IMR-90 (cell line): ENCODE results near the gene ASRGL1. TPM values are rescaled to one million over a fixed set of nuclear protein-coding genes. Genes with fewer than 3 reads are reported as not detected.

ENCODE experiments used
- ATAC-seq: fragments of 200-7000 bp; cut with Tn5 transposase; 2 replicates; pipeline ENCODE4 v1.9.1; 2020; ENCODE audit warnings: low read depth, mild to moderate bottlenecking, moderate library complexity
- BruUV-seq: library from RNA; stranded (reverse); fragments of 400-500 nt; replicated peaks from 2 replicates; lab custom pipeline; 2021; lab: Mats Ljungman, UMichigan
- CTCF ChIA-PET: fragments of 300-600 bp; formaldehyde crosslinking; extraction: SDS; loops from one replicate; lab custom pipeline; 2021; ENCODE audit warnings: antibody characterized with exemption; lab: Yijun Ruan, JAX
- POLR2A ChIA-PET: fragments of 300-600 bp; sonication (Branson Sonifier 250); formaldehyde crosslinking; loops from one replicate; lab custom pipeline; 2022; ENCODE audit warnings: antibody characterized with exemption; ENCODE audit not compliant: unreplicated experiment; lab: Charles Lee
- DNase-seq: peaks from one replicate; pipeline ENCODE4 v3.0.0; 2013
- H2AFZ ChIP-seq: replicated peaks from 2 replicates; pipeline ENCODE3; 2013; ENCODE audit warnings: low read length, mild to moderate bottlenecking; ENCODE audit not compliant: poor library complexity
- H2AK5ac ChIP-seq: 2 replicates; pipeline ENCODE4 v1.6.1; 2013; ENCODE audit warnings: low read depth, low read length, inconsistent platforms
- H2AK9ac ChIP-seq: replicated peaks from 2 replicates; pipeline ENCODE3; 2013; ENCODE audit warnings: mild to moderate bottlenecking, low read depth, low read length, moderate library complexity; ENCODE audit not compliant: poor library complexity
- H2BK120ac ChIP-seq: 2 replicates; pipeline ENCODE4 v1.6.1; 2013; ENCODE audit warnings: low read depth, low read length, inconsistent platforms
- H2BK15ac ChIP-seq: 3 replicates; pipeline ENCODE4 v1.6.1; 2013; ENCODE audit warnings: low read depth, low read length, inconsistent platforms
- H2BK20ac ChIP-seq: 2 replicates; pipeline ENCODE4 v1.6.1; 2013; ENCODE audit warnings: low read depth, mild to moderate bottlenecking, inconsistent platforms, low read length, moderate library complexity
- H2BK5ac ChIP-seq: 2 replicates; pipeline ENCODE4 v1.6.1; 2013; ENCODE audit warnings: mild to moderate bottlenecking, low read depth, low read length, inconsistent platforms; ENCODE audit not compliant: poor library complexity, severe bottlenecking
- H3K14ac ChIP-seq: replicated peaks from 2 replicates; pipeline ENCODE4 v1.6.1; 2013; ENCODE audit warnings: low read depth, low read length, inconsistent platforms
- H3K18ac ChIP-seq: 2 replicates; pipeline ENCODE4 v1.6.1; 2013; ENCODE audit warnings: low read depth, low read length, control low read depth
- H3K23ac ChIP-seq: 2 replicates; pipeline ENCODE4 v1.6.1; 2013; ENCODE audit warnings: low read depth, low read length, inconsistent platforms
- H3K27ac ChIP-seq: 2 replicates; pipeline ENCODE4 v1.5.1; 2013; ENCODE audit warnings: mild to moderate bottlenecking, control low read depth, low read length; ENCODE audit not compliant: insufficient read depth
- H3K27me3 ChIP-seq: 2 replicates; pipeline ENCODE4 v1.6.1; 2013; ENCODE audit warnings: low read length; ENCODE audit not compliant: control insufficient read depth, insufficient read depth
- H3K36me3 ChIP-seq: 2 replicates; pipeline ENCODE4 v1.6.1; 2013; ENCODE audit warnings: low read length, mixed read lengths; ENCODE audit not compliant: control insufficient read depth, insufficient read depth
- H3K4ac ChIP-seq: 2 replicates; pipeline ENCODE4 v1.6.1; 2013; ENCODE audit warnings: low read depth, low read length, inconsistent platforms
- H3K4me1 ChIP-seq: 2 replicates; pipeline ENCODE4 v1.6.1; 2013; ENCODE audit warnings: low read length, mixed read lengths; ENCODE audit not compliant: control insufficient read depth, insufficient read depth
- H3K4me2 ChIP-seq: 2 replicates; pipeline ENCODE4 v1.6.1; 2013; ENCODE audit warnings: low read depth, mild to moderate bottlenecking, control low read depth, low read length, moderate library complexity
- H3K4me3 ChIP-seq: 2 replicates; pipeline ENCODE4 v1.5.1; 2013; ENCODE audit warnings: low read depth, mild to moderate bottlenecking, control low read depth, low read length, moderate library complexity; ENCODE audit not compliant: insufficient read depth
- H3K56ac ChIP-seq: 2 replicates; pipeline ENCODE4 v1.6.1; 2013; ENCODE audit warnings: low read length, inconsistent platforms; ENCODE audit not compliant: insufficient read depth; ENCODE audit errors: extremely low read depth
- H3K79me1 ChIP-seq, 2 experiments: 2 replicates each; pipeline ENCODE4 v1.6.1; 2013; ENCODE audit warnings: low read length in 2 of 2, inconsistent platforms in 1 of 2, low read depth in 1 of 2
- H3K9ac ChIP-seq: 2 replicates; pipeline ENCODE4 v1.6.1; 2013; ENCODE audit warnings: low read depth, low read length, control low read depth
- H3K9me1 ChIP-seq: 2 replicates; pipeline ENCODE4 v1.6.1; 2013; ENCODE audit warnings: low read length, inconsistent platforms; ENCODE audit not compliant: insufficient read depth
- H3K9me3 ChIP-seq: 2 replicates; pipeline ENCODE4 v1.6.1; 2013; ENCODE audit warnings: low read length; ENCODE audit not compliant: control insufficient read depth, insufficient read depth
- H4K20me1 ChIP-seq: 2 replicates; pipeline ENCODE4 v1.6.1; 2013; ENCODE audit warnings: low read length, inconsistent platforms; ENCODE audit not compliant: insufficient read depth
- H4K5ac ChIP-seq: 2 replicates; pipeline ENCODE4 v1.6.1; 2013; ENCODE audit warnings: mild to moderate bottlenecking, low read depth, low read length, control low read depth
- H4K8ac ChIP-seq, 2 experiments: 2 replicates each; pipeline ENCODE4 v1.6.1; 2013; ENCODE audit warnings: low read depth in 2 of 2, low read length in 2 of 2, control low read depth in 1 of 2, inconsistent platforms in 1 of 2
- H4K91ac ChIP-seq: 2 replicates; pipeline ENCODE4 v1.6.1; 2013; ENCODE audit warnings: low read depth, low read length, inconsistent platforms; ENCODE audit not compliant: insufficient read depth
- BHLHE40 ChIP-seq: fragments of 150-350 bp; IDR thresholded peaks from 2 replicates; pipeline ENCODE4 v1.6.1; 2016; ENCODE audit warnings: mild to moderate bottlenecking, low read depth, low read length
- WGBS, 2 experiments: methylation state at CpG; one replicate each; pipeline versions ENCODE4 v1.1.5 to v1.1.7; 2013; ENCODE audit warnings: missing lambda C conversion rate in 2 of 2; ENCODE audit not compliant: insufficient read length in 1 of 2; ENCODE audit errors: extremely low coverage in 2 of 2; 5-methylcytosine and 5-hydroxymethylcytosine counted together
- dilution Hi-C: fragments of 300-500 bp; cut with HindIII; formaldehyde crosslinking; loops from one replicate; pipeline ENCODE4 v1.14.3; 2018; ENCODE audit warnings: low sequenced_read_pairs; ENCODE audit not compliant: unreplicated experiment
- in situ Hi-C: fragments of 300-500 bp; cut with MboI; formaldehyde crosslinking; loops from 3 replicates; pipeline ENCODE4 v1.14.3; 2019; ENCODE audit warnings: low sequenced_read_pairs, inconsistent platforms, mixed read lengths
- intact Hi-C: fragments of 100-400 bp; cut with micrococcal nuclease; formaldehyde crosslinking; loops from 2 replicates; pipeline ENCODE4 v1.10.0; 2022
- polyA plus RNA-seq, 3 experiments: library from polyadenylated mRNA; depleted of rRNA; stranded (reverse); fragments of >200 nt; gene quantifications; 2 replicates each; pipeline ENCODE4 v1.2.3, GENCODE V29; 2012; ENCODE audit warnings: low replicate concordance in 1 of 3
- total RNA-seq: library from RNA; depleted of rRNA; stranded (reverse); fragments of >200 nt; gene quantifications from 2 replicates; pipeline ENCODE4 v1.2.3, GENCODE V29; 2012

Gene ASRGL1
- total and polyA plus RNA-seq, 2 of the 4 experiments (the other 2 are of a cell fraction), result 0.72 TPM; not detected in 1

DNA sequence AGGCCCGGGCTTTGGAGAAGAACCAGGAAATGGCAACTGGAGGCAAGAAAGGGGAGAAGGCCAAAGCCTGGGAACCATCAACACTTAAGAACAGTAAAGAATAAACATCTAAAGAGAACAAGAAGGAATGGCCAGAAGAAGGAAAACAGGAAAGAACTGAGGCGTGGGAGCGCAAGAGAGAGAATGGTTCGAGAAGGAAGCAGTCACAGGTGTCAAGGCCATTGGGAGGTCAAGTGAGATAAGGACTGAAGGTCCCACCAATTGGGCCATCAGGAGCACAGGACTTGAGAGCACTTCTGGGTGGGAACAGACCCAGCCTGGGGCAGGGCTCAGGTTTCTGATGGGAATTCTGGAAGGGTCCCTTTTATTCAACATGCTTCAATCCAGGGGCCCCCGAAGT lies 80.9 kb downstream of the ASRGL1 start:
- Histone ChIP-seq H3K9ac (no peak overlapping the region), H2AK5ac (no peak overlapping the region), H3K27ac (no peak overlapping the region), H4K8ac (no peak overlapping the region), H2BK5ac (no peak overlapping the region), H2BK20ac (no peak overlapping the region), H3K23ac (no peak overlapping the region), H2AFZ (no peak overlapping the region), H3K36me3 (no peaks in the 10 kb centered on the region), H3K79me1 (no peaks in the 10 kb centered on the region; a peak in 1 of 4 replicates), H3K18ac (no peak overlapping the region), H3K4me3 (no peak overlapping the region), H3K4ac (no peak overlapping the region), H2BK120ac (no peak overlapping the region), H4K20me1 (no peaks in the 10 kb centered on the region), H3K56ac (no peak overlapping the region), H2BK15ac (no peak overlapping the region), H3K4me1 (peaks cover 7% of the 10 kb centered on the region), H3K9me1 (no peaks in the 10 kb centered on the region), H3K9me3 (no peaks in the 10 kb centered on the region), H3K27me3 (no peaks in the 10 kb centered on the region), H2AK9ac (no peak overlapping the region), H4K5ac (no peak overlapping the region), H4K91ac (no peak overlapping the region), H3K14ac (no peak overlapping the region), H3K4me2 (no peak overlapping the region)
- DNase-seq (no peak), ATAC-seq (no peak)
- ChIA-PET CTCF (interaction anchor here (1.6 to 2.2 kb wide), 2 partner anchors 23 to 125 kb away, joined by 5 to 7 read pairs; no protein-coding TSS in a partner anchor), POLR2A (no interaction called here)
- 100% methylated on average over 1 of the region's 5 CpGs; no CpG with 5 or more reads in 1 of the 2 experiments for WGBS, 2 experiments
- in situ Hi-C loops, result no loop called here
- TF ChIP-seq BHLHE40, result no peak
- dilution Hi-C loops, result no loop called here
- BruUV-seq, result no TSS peak
- intact Hi-C loops, result no loop called here
